HL-60/S4 (cell line): ENCODE measurements around the gene PITPNC1.
"Not testable (repeated sequence)": the region's sequence is repeated elsewhere in the genome, so short reads cannot be mapped to it uniquely, and the experiment has no call there.

Experiments
- in situ Hi-C: fragments of 300-500 bp; cut with MboI; formaldehyde crosslinking; loops from 2 replicates; pipeline ENCODE4 v1.14.3; 2022; ENCODE audit warnings: low sequenced_read_pairs

Gene PITPNC1

GRCh38 chr17:67566656-67567055 lies 189.6 kb downstream of the PITPNC1 start:
- in situ Hi-C loops = no loop called here

- in situ Hi-C loops = no loop called here
Measured at GRCh38 chr17:67569015-67569451, 192.0 kb downstream of the PITPNC1 start.

DNA sequence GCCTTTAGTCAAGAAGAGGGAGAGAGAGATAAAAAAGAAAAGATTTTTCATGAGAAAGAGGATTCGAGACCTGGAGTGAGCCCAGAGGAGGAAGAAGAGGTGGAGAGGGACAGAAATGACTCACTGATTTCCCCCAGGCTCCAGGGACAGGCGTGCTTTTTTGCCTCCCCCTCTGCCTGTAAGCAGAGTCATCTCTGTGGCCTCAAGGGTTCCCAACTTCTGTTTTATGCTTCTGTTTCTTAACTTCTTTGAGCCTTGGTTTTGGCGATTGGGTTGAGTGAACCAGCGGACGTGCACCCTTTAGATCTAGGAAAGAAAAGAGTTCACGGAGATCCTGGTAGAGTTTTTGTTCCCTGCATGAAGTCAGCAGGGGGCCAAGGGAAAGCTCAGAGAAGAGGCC lies 192.8 kb downstream of the PITPNC1 start:
- in situ Hi-C loops = no loop called here

GRCh38 chr17:67570797-67571196 lies 193.7 kb downstream of the PITPNC1 start:
- in situ Hi-C loops = no loop called here

- in situ Hi-C loops = no loop called here
Measured at GRCh38 chr17:67571478-67571877, 194.4 kb downstream of the PITPNC1 start.

DNA sequence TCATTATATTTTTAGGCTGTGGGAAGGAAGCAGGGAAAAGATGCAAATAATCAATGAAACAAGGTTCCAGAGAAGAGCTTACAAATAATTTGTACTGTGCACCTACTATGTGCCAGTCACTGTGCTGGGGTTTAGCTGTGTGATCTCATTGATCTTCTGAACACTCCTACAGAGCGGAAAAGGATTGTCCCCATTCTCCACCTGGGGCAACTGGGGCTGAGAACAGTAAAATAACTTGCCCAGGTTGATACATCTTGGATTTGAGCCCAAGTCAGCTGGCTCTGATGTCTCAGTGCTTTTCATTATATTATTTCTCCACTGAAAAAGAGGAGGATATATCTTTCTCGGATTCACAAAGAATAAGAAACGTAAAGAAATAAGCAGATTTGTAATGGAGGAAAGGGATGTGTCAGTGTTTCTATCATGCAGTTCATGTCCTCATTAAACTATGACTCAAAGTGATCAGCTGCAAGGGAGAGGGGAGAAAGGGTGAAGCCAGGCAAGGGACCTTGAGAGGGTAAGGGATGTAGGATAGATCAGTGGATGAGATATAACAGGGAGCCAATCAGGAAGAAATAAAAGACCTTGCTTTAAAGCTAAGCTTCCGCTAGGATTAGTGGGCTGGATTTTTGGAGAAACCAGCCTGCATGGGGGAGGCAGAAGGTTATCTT lies 197.0 kb downstream of the PITPNC1 start:
- in situ Hi-C loops = no loop called here

DNA sequence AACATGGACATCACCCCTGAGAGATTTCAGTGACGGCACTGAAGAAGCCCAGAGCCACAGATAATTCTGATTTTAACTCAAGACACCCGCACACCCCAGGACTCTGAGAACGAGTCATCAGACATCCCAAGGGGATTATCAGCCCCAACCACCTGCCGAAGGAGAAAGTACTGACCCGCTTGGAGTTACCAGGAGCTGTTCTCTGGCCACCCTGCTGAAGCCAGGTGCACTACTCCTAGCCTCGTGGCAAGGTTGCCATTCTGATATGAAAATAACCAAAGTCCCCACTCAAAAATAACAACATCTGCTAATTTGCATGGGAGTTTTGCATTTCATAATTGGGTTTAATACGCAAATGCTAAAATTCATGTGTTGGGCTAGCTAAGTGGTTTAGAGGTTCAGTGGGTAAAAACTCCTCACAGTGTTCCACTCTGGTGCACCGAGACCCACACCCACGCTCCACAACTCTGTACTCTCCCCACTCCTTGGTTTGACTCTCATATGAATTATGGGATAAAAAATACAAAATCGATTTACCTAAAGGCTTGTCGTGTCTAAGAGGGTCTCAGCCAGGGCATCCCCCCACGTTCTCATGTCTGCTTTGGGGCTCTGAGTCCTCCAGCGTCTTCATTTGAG lies 197.7 kb downstream of the PITPNC1 start:
- in situ Hi-C loops = no loop called here

- in situ Hi-C loops = no loop called here
Measured at GRCh38 chr17:67575325-67575724, 198.2 kb downstream of the PITPNC1 start.

- in situ Hi-C loops = no loop called here
Measured at GRCh38 chr17:67576471-67577115, 199.5 kb downstream of the PITPNC1 start.

- in situ Hi-C loops = no loop called here
Measured at GRCh38 chr17:67577429-67578141, 200.5 kb downstream of the PITPNC1 start.

DNA sequence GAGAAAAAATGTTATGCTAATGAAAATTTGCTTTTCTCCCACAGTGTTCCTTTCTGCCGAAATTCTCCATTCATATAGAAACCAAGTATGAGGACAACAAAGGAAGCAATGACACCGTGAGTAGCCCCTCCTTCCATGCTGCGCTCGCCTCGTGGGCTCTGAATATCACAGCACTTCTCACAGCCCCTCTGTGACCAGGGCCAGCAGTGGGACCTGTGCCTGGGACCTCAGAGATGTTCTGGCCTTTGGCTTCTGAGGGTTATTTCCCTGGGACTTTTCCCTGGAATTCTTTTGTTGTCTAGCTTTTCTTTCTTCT lies 201.0 kb downstream of the PITPNC1 start:
- in situ Hi-C loops = no loop called here

DNA sequence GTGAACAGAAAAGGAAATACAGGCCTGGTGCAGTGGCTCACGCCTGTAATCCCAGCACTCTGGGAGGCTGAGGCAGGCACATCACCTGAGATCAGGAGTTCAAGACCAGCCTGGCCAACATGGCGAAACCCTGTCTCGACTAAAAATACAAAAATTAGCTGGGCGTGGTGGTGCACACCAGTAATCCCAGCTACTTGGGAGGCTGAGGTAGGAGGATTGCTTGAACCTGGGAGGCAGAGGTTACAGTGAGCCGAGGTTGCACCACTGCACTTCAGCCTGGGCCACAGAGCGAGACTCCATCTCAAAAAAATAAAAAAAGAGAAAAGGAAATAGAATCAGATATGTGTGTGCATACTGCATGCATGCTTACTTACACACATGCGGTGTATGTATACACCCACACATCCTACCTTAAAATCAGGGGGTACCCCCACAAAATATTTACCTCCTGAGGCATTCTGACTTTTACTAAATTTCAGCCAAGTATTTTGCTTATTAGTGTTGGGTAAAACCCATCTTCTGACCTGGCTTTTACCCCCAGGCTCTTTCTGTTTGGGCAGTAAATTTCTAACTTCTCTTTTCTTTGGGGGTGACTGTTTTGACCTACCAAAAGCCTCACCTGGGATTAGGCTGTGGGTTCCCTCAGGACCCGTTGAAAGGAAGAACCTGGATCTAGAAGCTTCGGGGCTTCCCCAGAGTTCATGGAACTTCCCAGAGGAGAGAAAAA lies 201.8 kb downstream of the PITPNC1 start:
- in situ Hi-C loops = not testable (repeated sequence)

- in situ Hi-C loops = no loop called here
Measured at GRCh38 chr17:67582673-67583081, 205.6 kb downstream of the PITPNC1 start.

DNA sequence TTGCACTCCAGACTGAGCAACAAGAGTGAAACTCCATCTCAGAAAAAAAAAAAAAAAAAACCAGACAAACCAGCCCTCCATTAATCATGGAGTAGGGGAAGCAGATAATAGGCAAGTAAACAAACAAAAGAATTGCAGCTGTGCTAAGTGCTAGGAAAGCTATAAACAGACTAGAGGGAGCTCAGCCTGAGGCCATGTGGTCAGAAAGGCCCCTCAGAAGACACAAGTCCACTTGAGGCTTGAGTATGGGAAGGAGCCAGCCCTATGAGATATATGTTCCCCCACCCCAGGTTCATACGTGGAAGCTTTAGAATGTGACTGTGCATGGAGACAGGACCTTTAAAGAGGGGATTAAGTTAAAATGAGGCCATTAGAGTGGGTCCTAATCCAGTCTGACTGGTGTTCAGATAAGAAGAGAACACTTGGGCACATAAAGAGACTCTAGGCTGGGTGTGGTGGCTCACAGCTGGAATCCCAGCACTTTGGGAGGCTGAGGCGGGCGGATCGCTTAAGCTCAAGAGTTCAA lies 208.1 kb downstream of the PITPNC1 start:
- in situ Hi-C loops = no loop called here

- in situ Hi-C loops = no loop called here
Measured at GRCh38 chr17:67588326-67588725, 211.2 kb downstream of the PITPNC1 start.

DNA sequence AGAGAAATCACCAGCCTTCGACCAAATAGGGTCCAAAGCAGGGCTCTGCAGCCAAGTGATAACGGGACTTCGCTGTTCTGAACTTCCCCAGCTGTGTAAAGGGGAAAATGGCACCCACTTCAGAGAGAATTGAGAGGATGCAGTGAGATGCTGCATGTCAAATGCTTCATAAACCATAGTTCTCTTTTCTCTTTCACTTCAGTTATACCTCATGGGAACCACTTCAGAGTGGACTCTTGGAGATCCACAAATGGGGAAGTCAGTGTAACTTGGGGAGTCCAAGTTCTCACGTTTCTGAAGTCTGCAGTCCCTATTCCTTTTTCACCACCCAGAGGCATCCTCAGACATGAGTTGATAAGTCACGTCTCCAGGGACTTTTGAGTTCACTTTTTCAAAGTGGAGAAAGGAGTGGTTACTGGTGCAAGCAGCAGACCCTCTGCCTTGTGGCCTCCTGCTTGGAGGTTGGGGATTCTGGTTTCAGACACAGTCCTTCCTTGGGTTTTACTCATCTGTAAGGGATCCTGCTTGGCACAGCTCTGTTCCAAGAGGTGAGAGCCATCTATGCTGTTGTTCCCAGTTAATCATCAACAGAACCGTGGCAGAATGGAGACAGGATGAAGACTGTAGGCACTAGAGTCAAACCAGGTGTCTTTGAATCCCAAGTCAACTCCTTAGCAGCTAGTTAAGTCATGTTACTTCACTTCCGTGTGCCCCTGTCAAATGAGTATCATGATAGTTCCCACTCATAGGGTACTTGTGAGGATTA lies 217.2 kb downstream of the PITPNC1 start:
- in situ Hi-C loops = loop anchor here (10.0 kb wide), 1 partner anchor 209 kb away; no protein-coding TSS in a partner anchor

DNA sequence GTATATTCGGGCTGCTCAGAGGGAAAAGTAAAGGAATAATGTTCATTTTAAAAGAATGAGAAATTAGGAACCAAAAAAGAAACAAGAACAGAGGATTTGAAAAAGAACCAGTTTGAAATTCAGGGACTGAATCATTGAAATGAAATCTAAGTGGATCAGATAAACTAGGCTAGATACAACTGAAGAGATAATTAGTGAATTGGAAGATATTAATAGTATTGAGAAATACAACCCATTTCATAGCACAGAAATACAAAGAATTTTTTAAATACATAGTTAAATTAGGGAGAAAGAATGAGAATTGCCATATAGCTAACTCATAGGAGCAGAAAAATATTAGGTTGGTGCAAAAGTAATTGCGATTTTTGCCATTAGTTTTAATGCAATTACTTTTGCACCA lies 223.3 kb downstream of the PITPNC1 start:
- in situ Hi-C loops = no loop called here

DNA sequence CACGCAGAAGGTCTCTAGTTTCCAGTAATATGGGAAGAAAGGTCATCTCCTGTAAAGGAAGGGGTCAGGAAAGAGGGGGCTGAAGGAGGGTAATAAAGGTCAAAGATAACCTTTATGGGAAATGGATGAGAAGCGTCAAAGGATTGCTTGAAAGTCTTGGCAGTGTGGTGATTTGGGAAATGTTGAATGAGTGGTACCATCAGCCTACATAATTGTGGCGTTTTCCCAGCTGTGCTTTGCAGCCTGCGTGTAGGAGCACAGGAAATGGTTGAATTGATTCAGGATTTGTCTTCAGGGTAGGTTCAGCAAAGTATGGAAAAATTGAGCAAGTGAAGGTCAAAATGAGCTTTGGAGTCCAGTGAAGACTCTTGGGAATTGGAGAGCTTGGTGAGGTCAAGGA lies 224.8 kb downstream of the PITPNC1 start:
- in situ Hi-C loops = no loop called here

- in situ Hi-C loops = no loop called here
Measured at GRCh38 chr17:67602444-67602843, 225.4 kb downstream of the PITPNC1 start.

- in situ Hi-C loops = no loop called here
Measured at GRCh38 chr17:67602974-67603373, 225.9 kb downstream of the PITPNC1 start.
